Measurements from ENCODE around the gene EPS8L2. TPM values are rescaled to one million over a fixed set of nuclear protein-coding genes. Genes with fewer than 3 reads are reported as not detected.

The EPS8L2 gene
- total and polyA plus RNA-seq, 2 of the 8 experiments (the other 6 are each of a cell fraction or from before 2014, with no cell fraction given): 38.5 to 57.0 TPM

DNA sequence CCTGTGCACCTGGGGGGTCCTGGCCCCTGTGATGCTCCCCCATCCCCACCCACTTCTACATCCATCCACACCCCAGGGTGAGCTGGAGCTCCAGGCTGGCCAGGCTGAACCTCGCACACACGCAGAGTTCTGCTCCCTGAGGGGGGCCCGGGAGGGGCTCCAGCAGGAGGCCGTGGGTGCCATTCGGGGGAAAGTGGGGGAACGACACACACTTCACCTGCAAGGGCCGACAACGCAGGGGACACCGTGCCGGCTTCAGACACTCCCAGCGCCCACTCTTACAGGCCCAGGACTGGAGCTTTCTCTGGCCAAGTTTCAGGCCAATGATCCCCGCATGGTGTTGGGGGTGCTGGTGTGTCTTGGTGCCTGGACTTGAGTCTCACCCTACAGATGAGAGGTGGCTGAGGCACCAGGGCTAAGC is 21.3 kb downstream of the EPS8L2 start:
- Histone ChIP-seq H3K4me3 (ENCODE audit: extremely low read depth in 1 of 4, insufficient read depth in 2 of 4, low read depth in 3 of 4, low read length in 4 of 4) (no peak overlapping the region), H3K79me2 (ENCODE audit: control insufficient read depth in 1 of 2, insufficient read depth in 2 of 2, low read length in 2 of 2) (no peaks in the 10 kb centered on the region), H3K9ac (replicated peaks in 1 of 4; ENCODE audit: extremely low read depth in 1 of 4, low read depth in 3 of 4, low read length in 3 of 4) (no peak overlapping the region), H2BK5ac (ENCODE audit: low read depth, low read length) (peak overlapping the region; percentile 40; the same call in 1 of the 2 replicates), H4K5ac (ENCODE audit: insufficient read length, low read depth, low read length) (peak overlapping the region; percentile 30), H2AK5ac (ENCODE audit: low read depth, low read length) (peak overlapping the region; percentile 82; the same call in 1 of the 2 replicates), H2BK20ac (ENCODE audit: low read length) (no peak overlapping the region), H3K14ac (ENCODE audit: insufficient read length) (no peak overlapping the region), H3K4me2 (ENCODE audit: insufficient read depth in 1 of 2, low read depth in 2 of 2, low read length in 2 of 2) (peak overlapping the region in 1 of 2 experiments; percentile 84; a peak in 1 of 4 replicates), H3K36me3 (ENCODE audit: control insufficient read depth in 2 of 4, insufficient read depth in 4 of 4, low read length in 3 of 4) (no peaks in the 10 kb centered on the region), H3K27me3 (replicated peaks in 1 of 4; ENCODE audit: control insufficient read depth in 3 of 4, extremely low read depth in 1 of 4, insufficient read depth in 3 of 4, low read length in 3 of 4) (peaks cover 0 to 2% (median 0%) of the 10 kb centered on the region in 4 experiments; a peak in 1 of 7 replicates), H2BK12ac (ENCODE audit: low read depth, low read length) (peak overlapping the region; percentile 60; the same call in 1 of the 2 replicates), H3K79me1 (ENCODE audit: low read depth, low read length) (no peaks in the 10 kb centered on the region), H3K9me3 (ENCODE audit: insufficient read depth in 2 of 2, low read depth in 1 of 2, low read length in 1 of 2) (no peaks in the 10 kb centered on the region), H4K20me1 (replicated peaks in 1 of 2; ENCODE audit: control insufficient read depth in 1 of 2, insufficient read depth in 2 of 2, low read length in 2 of 2) (no peaks in the 10 kb centered on the region), H3K27ac (ENCODE audit: low read depth, low read length) (no peak overlapping the region), H4K91ac (replicated peaks; ENCODE audit: insufficient read length, low read length) (peak overlapping the region; percentile 73), H3K4me1 (replicated peaks in 1 of 4; ENCODE audit: control insufficient read depth in 3 of 4, insufficient read depth in 4 of 4, low read length in 3 of 4) (peaks cover 0 to 19% (median 12%) of the 10 kb centered on the region in 4 experiments; a peak in 5 of 7 replicates), H3K23me2 (ENCODE audit: low read depth, low read length) (peaks cover 7% of the 10 kb centered on the region; the same call in 1 of the 2 replicates), H4K8ac (ENCODE audit: extremely low read depth, insufficient read depth, low read length) (no peak overlapping the region), H2AFZ (ENCODE audit: low read length) (no peak overlapping the region), H2BK15ac (ENCODE audit: low read length) (0 out of 2 replicates have a peak overlapping the region, but pooled peaks have one; percentile 81), H3K23ac (ENCODE audit: insufficient read length) (no peak overlapping the region), H3K56ac (replicated peaks; ENCODE audit: insufficient read length, low read depth, low read length) (no peak overlapping the region), H3K4ac (replicated peaks; ENCODE audit: insufficient read length, low read depth, low read length) (no peak overlapping the region), H2BK120ac (replicated peaks; ENCODE audit: low read depth, low read length) (no peak overlapping the region), H3K18ac (ENCODE audit: extremely low read depth, low read length) (no peak overlapping the region; the same call in 1 of the 2 replicates)
- no peak for FAIRE-seq
- DNase-seq (ENCODE audit: low read depth in 1 of 2, low spot score in 2 of 2): no peak
- ChIA-PET POLR2A (ENCODE audit: partially characterized antibody) (interaction anchor here (1.1 to 13.2 kb wide), 10 partner anchors 9 to 82 kb away, joined by 3 to 216 read pairs (median 8); partner anchors contain the start of genes EPS8L2, RPLP2 and TALDO1), CTCF (ENCODE audit: partially characterized antibody) (interaction anchor here (0.6 to 15.4 kb wide), 25 partner anchors 8 to 229 kb away, joined by 3 to 395 read pairs (median 3); partner anchors contain the start of genes DEAF1, EPS8L2, IRF7 and TALDO1)
- 96% methylated on average over 12 of the region's 12 CpGs; no CpG with 5 or more reads in 1 of the 2 experiments for WGBS, 2 experiments (ENCODE audit: extremely low coverage in 1 of 2, insufficient coverage in 1 of 2, insufficient read length in 1 of 2, insufficient replicate concordance in 2 of 2, low coverage in 1 of 2, low lambda C conversion rate in 2 of 2, missing lambda C conversion rate in 1 of 2)
- TF ChIP-seq CHD2 (IDR thresholded peaks at IDR 0.05; ENCODE audit: low read length) (no peak), MAX (IDR thresholded peaks at IDR 0.05) (no peak), EGR1 (IDR thresholded peaks at IDR 0.05; ENCODE audit: borderline replicate concordance, low read depth, low read length) (no peak), TAF7 (optimal IDR thresholded peaks at IDR 0.05; ENCODE audit: borderline replicate concordance, low read depth, low read length) (no peak), RFX5 (IDR thresholded peaks at IDR 0.05; ENCODE audit: borderline replicate concordance, low read depth, low read length) (no peak), CEBPB (IDR thresholded peaks at IDR 0.05; ENCODE audit: low read depth, low read length) (no peak), CREB1 (IDR thresholded peaks at IDR 0.05) (no peak), CBX8 (IDR thresholded peaks at IDR 0.05; ENCODE audit: borderline replicate concordance, low read depth, low read length) (no peak), SUZ12 (IDR thresholded peaks at IDR 0.05; ENCODE audit: low read length) (no peak), CBX5 (IDR thresholded peaks at IDR 0.05; ENCODE audit: low read depth, low read length) (no peak), SRF (IDR thresholded peaks at IDR 0.05; ENCODE audit: low read depth, low read length) (no peak), TCF12 (IDR thresholded peaks at IDR 0.05; ENCODE audit: low read depth, low read length) (no peak), CTBP2 (IDR thresholded peaks at IDR 0.05; ENCODE audit: borderline replicate concordance, insufficient read depth, insufficient read length, low read length) (no peak)

Measured in H1 (cell line).